H1 (cell line): ENCODE data around the gene ORC3. TPM values are rescaled to one million over a fixed set of nuclear protein-coding genes. Genes with fewer than 3 reads are reported as not detected.
"Not testable (repeated sequence)": the region's sequence is repeated elsewhere in the genome, so short reads cannot be mapped to it uniquely, and the experiment has no call there.

Experiments
- CTCF ChIA-PET: fragments of 300-600 bp; sonication (Branson Sonifier 250); formaldehyde crosslinking; loops from one replicate; lab custom pipeline; 2021; ENCODE audit not compliant: partially characterized antibody; lab: Charles Lee
- POLR2A ChIA-PET: fragments of 300-600 bp; sonication (Branson Sonifier 250); formaldehyde crosslinking; loops from one replicate; lab custom pipeline; 2021; ENCODE audit warnings: inconsistent platforms; ENCODE audit not compliant: partially characterized antibody; lab: Charles Lee
- DNase-seq, 2 experiments: peaks; one replicate each; pipeline versions ENCODE4 v3.0.0 to v3.0.0-alpha.2; 2010 to 2022; ENCODE audit warnings: low spot score in 2 of 2, low read depth in 1 of 2, mixed read lengths in 1 of 2
- FAIRE-seq: peaks from 2 replicates; lab custom pipeline; 2011; peaks lifted over from hg19 to GRCh38; lab: Jason Lieb, UNC
- H2AFZ ChIP-seq: 2 replicates; pipeline ENCODE4 v1.8.1; 2012; ENCODE audit warnings: low read length, inconsistent platforms
- H2AK5ac ChIP-seq: 2 replicates; pipeline ENCODE4 v1.6.1; 2013; ENCODE audit warnings: low read depth, low read length
- H2BK120ac ChIP-seq: replicated peaks from 2 replicates; pipeline ENCODE3; 2013; ENCODE audit warnings: low read depth, low read length, inconsistent platforms
- H2BK12ac ChIP-seq: 2 replicates; pipeline ENCODE4 v1.6.1; 2013; ENCODE audit warnings: low read depth, low read length
- H2BK15ac ChIP-seq: 2 replicates; pipeline ENCODE4 v1.6.1; 2013; ENCODE audit warnings: low read length
- H2BK20ac ChIP-seq: 2 replicates; pipeline ENCODE4 v1.6.1; 2013; ENCODE audit warnings: low read length
- H2BK5ac ChIP-seq: 2 replicates; pipeline ENCODE4 v1.6.1; 2013; ENCODE audit warnings: low read depth, low read length
- H3K14ac ChIP-seq: 2 replicates; pipeline ENCODE4 v1.6.1; 2013; ENCODE audit warnings: inconsistent platforms; ENCODE audit not compliant: insufficient read length
- H3K18ac ChIP-seq: 2 replicates; pipeline ENCODE4 v1.6.1; 2013; ENCODE audit warnings: low read length; ENCODE audit errors: extremely low read depth
- H3K23ac ChIP-seq: 2 replicates; pipeline ENCODE4 v1.6.1; 2013; ENCODE audit warnings: inconsistent platforms; ENCODE audit not compliant: insufficient read length
- H3K23me2 ChIP-seq: 2 replicates; pipeline ENCODE4 v1.6.1; 2013; ENCODE audit warnings: low read depth, low read length
- H3K27ac ChIP-seq: 2 replicates; pipeline ENCODE4 v1.6.1; 2011; ENCODE audit warnings: low read depth, low read length, inconsistent platforms
- H3K27me3 ChIP-seq, 4 experiments: replicated peaks in 1 of 4; 1 replicate in 1 of 4; 2 replicates in 3 of 4; pipeline versions ENCODE4 v1.6.1 to v1.8.1; 2011 to 2013; ENCODE audit warnings: low read length in 3 of 4, mild to moderate bottlenecking in 3 of 4, inconsistent platforms in 2 of 4, mixed read lengths in 2 of 4, moderate library complexity in 1 of 4; ENCODE audit not compliant: control insufficient read depth in 3 of 4, insufficient read depth in 3 of 4; ENCODE audit errors: extremely low read depth in 1 of 4
- H3K36me3 ChIP-seq, 4 experiments: 2 replicates each; pipeline versions ENCODE4 v1.6.1 to v1.8.1; 2011 to 2013; ENCODE audit warnings: mild to moderate bottlenecking in 4 of 4, low read length in 3 of 4, moderate library complexity in 2 of 4, control low read depth in 1 of 4, inconsistent platforms in 1 of 4; ENCODE audit not compliant: insufficient read depth in 4 of 4, control insufficient read depth in 2 of 4
- H3K4ac ChIP-seq: replicated peaks from 2 replicates; pipeline ENCODE3; 2013; ENCODE audit warnings: low read length, low read depth, mixed read lengths, inconsistent platforms; ENCODE audit not compliant: insufficient read length
- H3K4me1 ChIP-seq, 4 experiments: replicated peaks in 1 of 4; 1 replicate in 1 of 4; 2 replicates in 3 of 4; pipeline versions ENCODE4 v1.6.1 to v1.8.1; 2011 to 2013; ENCODE audit warnings: low read length in 3 of 4, inconsistent platforms in 2 of 4, mixed read lengths in 1 of 4; ENCODE audit not compliant: insufficient read depth in 4 of 4, control insufficient read depth in 3 of 4
- H3K4me2 ChIP-seq, 2 experiments: 2 replicates each; pipeline versions ENCODE4 v1.6.1 to v1.8.1; 2011 to 2013; ENCODE audit warnings: low read depth in 2 of 2, low read length in 2 of 2, control low read depth in 1 of 2, inconsistent platforms in 1 of 2, mild to moderate bottlenecking in 1 of 2; ENCODE audit not compliant: insufficient read depth in 1 of 2
- H3K4me3 ChIP-seq, 4 experiments: fragments of 200-600, 300-600 bp in 1 of 4; sonication (generic), shearing (Covaris generic), sonication (Bioruptor Twin) in 1 of 4; 2 replicates each; pipeline versions ENCODE4 v1.5.1 to v1.8.1; 2011 to 2016; ENCODE audit warnings: low read length in 4 of 4, low read depth in 3 of 4, control low read depth in 2 of 4, inconsistent platforms in 2 of 4, mild to moderate bottlenecking in 2 of 4, mixed read lengths in 1 of 4, moderate library complexity in 1 of 4; ENCODE audit not compliant: insufficient read depth in 2 of 4; ENCODE audit errors: extremely low read depth in 1 of 4
- H3K56ac ChIP-seq: replicated peaks from 2 replicates; pipeline ENCODE3; 2013; ENCODE audit warnings: low read depth, mild to moderate bottlenecking, mixed read lengths, low read length, inconsistent platforms; ENCODE audit not compliant: insufficient read length
- H3K79me1 ChIP-seq: 2 replicates; pipeline ENCODE4 v1.6.1; 2013; ENCODE audit warnings: low read depth, low read length, control low read depth
- H3K79me2 ChIP-seq, 2 experiments: 2 replicates each; pipeline versions ENCODE4 v1.6.1 to v1.8.1; 2012 to 2013; ENCODE audit warnings: low read length in 2 of 2, mild to moderate bottlenecking in 2 of 2, inconsistent platforms in 1 of 2; ENCODE audit not compliant: insufficient read depth in 2 of 2, control insufficient read depth in 1 of 2
- H3K9ac ChIP-seq, 4 experiments: replicated peaks in 1 of 4; 1 replicate in 1 of 4; 2 replicates in 3 of 4; pipeline versions ENCODE4 v1.6.1 to v1.8.1; 2011 to 2013; ENCODE audit warnings: low read depth in 3 of 4, low read length in 3 of 4, control low read depth in 2 of 4, mild to moderate bottlenecking in 2 of 4, moderate library complexity in 2 of 4, inconsistent platforms in 1 of 4; ENCODE audit errors: extremely low read depth in 1 of 4
- H3K9me3 ChIP-seq, 2 experiments: 2 replicates each; pipeline versions ENCODE4 v1.6.1 to v1.8.1; 2012 to 2013; ENCODE audit warnings: mild to moderate bottlenecking in 2 of 2, moderate library complexity in 2 of 2, control low read depth in 1 of 2, inconsistent platforms in 1 of 2, low read depth in 1 of 2, low read length in 1 of 2, mixed read lengths in 1 of 2; ENCODE audit not compliant: insufficient read depth in 2 of 2
- H4K20me1 ChIP-seq, 2 experiments: replicated peaks in 1 of 2; 2 replicates each; pipeline versions ENCODE3 to v1.8.1; 2011 to 2013; ENCODE audit warnings: inconsistent platforms in 2 of 2, low read length in 2 of 2, mild to moderate bottlenecking in 1 of 2; ENCODE audit not compliant: insufficient read depth in 2 of 2, control insufficient read depth in 1 of 2
- H4K5ac ChIP-seq: 2 replicates; pipeline ENCODE4 v1.6.1; 2013; ENCODE audit warnings: low read length, low read depth, mixed read lengths, inconsistent platforms; ENCODE audit not compliant: insufficient read length
- H4K8ac ChIP-seq: 2 replicates; pipeline ENCODE4 v1.8.0; 2013; ENCODE audit warnings: mild to moderate bottlenecking, moderate library complexity, low read length, inconsistent platforms; ENCODE audit not compliant: insufficient read depth; ENCODE audit errors: extremely low read depth
- H4K91ac ChIP-seq: replicated peaks from 2 replicates; pipeline ENCODE3; 2013; ENCODE audit warnings: low read length, mixed read lengths, inconsistent platforms; ENCODE audit not compliant: insufficient read length
- KDM4A ChIP-seq: IDR thresholded peaks from one replicate; pipeline ENCODE4 v1.7.1; 2012; ENCODE audit warnings: low read depth, mild to moderate bottlenecking, moderate library complexity, low read length, inconsistent platforms; ENCODE audit not compliant: severe bottlenecking
- WGBS, 2 experiments: shearing (Covaris generic) in 1 of 2; methylation state at CpG; one replicate each; pipeline versions ENCODE4 v1.1.6 to v1.1.7; 2013 to 2015; ENCODE audit warnings: low lambda C conversion rate in 2 of 2, mixed read lengths in 2 of 2, inconsistent platforms in 1 of 2, low coverage in 1 of 2, missing lambda C conversion rate in 1 of 2; ENCODE audit not compliant: insufficient replicate concordance in 2 of 2, insufficient coverage in 1 of 2, insufficient read length in 1 of 2; ENCODE audit errors: extremely low coverage in 1 of 2, missing lambda C conversion rate in 1 of 2; 5-methylcytosine and 5-hydroxymethylcytosine counted together
- polyA plus RNA-seq, 7 experiments: library from polyadenylated mRNA; depleted of rRNA in 3 of 7; stranded (reverse) in 5 of 7; unstranded in 2 of 7; fragments of >200 nt in 5 of 7; fragments of 200-250 nt in 2 of 7; gene quantifications; 1 replicate in 5 of 7; 2 replicates in 1 of 7; 4 replicates in 1 of 7; pipeline versions ENCODE4 v1.2.1 to v1.2.3, GENCODE V29; 2011 to 2013; ENCODE audit warnings: missing spikeins in 2 of 7, mixed read lengths in 2 of 7
- total RNA-seq: library from RNA; stranded (reverse); fragmentation: NEBNext Ultra II Directional; extraction: Animal tissue kit (Norgen Biotek cat#: 25700); gene quantifications from 2 replicates; pipeline ENCODE4 v1.2.1, GENCODE V29; 2021

ORC3 gene
- total and polyA plus RNA-seq, 2 of the 8 experiments (the other 6 are each of a cell fraction or from before 2014, with no cell fraction given), result 35.9 to 60.9 TPM

DNA sequence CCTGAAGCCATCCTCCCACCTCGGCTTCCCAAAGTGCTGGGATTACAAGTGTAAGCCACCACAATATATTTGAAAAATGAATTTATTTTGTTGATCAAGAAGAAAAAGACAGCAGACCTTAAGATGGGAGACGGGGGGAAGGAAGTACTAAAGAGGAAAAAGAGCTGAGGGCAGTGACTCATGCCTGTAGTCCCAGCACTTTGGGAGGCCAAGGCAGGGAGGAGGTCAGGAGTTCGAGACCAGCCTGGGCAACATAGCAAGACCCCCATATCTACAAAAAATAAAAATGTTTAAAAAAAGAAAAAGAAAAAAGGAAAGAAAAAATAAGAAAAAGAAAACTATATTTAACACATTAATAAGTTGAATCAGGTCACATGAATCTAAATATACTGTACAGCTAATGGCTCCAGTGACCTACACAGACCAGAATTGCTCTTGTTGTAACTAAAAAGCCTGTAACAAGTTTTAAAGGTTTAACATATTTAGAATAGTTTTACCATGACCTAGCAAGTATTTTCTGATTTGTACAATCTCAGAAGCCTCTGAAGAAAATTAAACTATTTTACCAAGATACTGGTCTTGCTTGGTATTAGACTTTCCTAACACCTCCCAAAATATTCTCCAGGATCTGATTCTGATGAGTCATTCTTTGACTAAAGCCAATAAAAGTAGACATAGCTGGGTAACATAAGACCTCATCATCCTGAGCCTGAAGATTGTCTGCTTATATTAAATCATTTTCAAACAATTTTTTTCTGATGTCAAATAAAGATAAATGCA is 116.4 kb downstream of the ORC3 start (continued):
- TF ChIP-seq KDM4A, result no peak

- H2BK15ac ChIP-seq, H3K18ac ChIP-seq, H2BK5ac ChIP-seq, H3K4ac ChIP-seq, H2BK20ac ChIP-seq, FAIRE-seq, H2AK5ac ChIP-seq, H3K14ac ChIP-seq, H2BK120ac ChIP-seq, H3K79me1 ChIP-seq, H2AFZ ChIP-seq, H4K5ac ChIP-seq, DNase-seq, H3K56ac ChIP-seq, H3K23ac ChIP-seq, H3K27ac ChIP-seq, H3K4me1 ChIP-seq, H3K9me3 ChIP-seq, H4K91ac ChIP-seq, H4K20me1 ChIP-seq, CTCF ChIA-PET, H2BK12ac ChIP-seq, H3K36me3 ChIP-seq, H3K27me3 ChIP-seq, POLR2A ChIA-PET, H3K4me3 ChIP-seq, H3K79me2 ChIP-seq, H4K8ac ChIP-seq, H3K23me2 ChIP-seq, H3K4me2 ChIP-seq, H3K9ac ChIP-seq: not testable (repeated sequence)
- 91% methylated on average over 5 of the region's 7 CpGs; no CpG with 5 or more reads in 1 of the 2 experiments for WGBS, 2 experiments
Observed at GRCh38 chr6:87708581-87709427, 118.9 kb downstream of the ORC3 start.
